OCI-LY3 (cell line): ENCODE data around the gene ITGA6.
"Not testable (repeated sequence)": the region's sequence is repeated elsewhere in the genome, so short reads cannot be mapped to it uniquely, and the experiment has no call there.

Experiments used
- H2AFZ ChIP-seq: fragments of 200-600, 300-600 bp; shearing (Covaris generic); 2 replicates; pipeline ENCODE4 v1.6.0; 2014; ENCODE audit warnings: antibody characterized with exemption, low read depth, low read length
- H3K27ac ChIP-seq: fragments of 200-600, 300-600 bp; sonication (generic); 2 replicates; pipeline ENCODE4 v1.5.1; 2014; ENCODE audit warnings: mild to moderate bottlenecking, low read length, moderate library complexity, mixed read lengths
- H3K27me3 ChIP-seq: fragments of 200-600, 300-600 bp; sonication (generic); 2 replicates; pipeline ENCODE4 v1.6.1; 2014; ENCODE audit warnings: low read depth, low read length, mixed read lengths
- H3K36me3 ChIP-seq: fragments of 200-600, 300-600 bp; sonication (generic); replicated peaks from 2 replicates; pipeline ENCODE3; 2014; ENCODE audit warnings: low read depth, low read length, mixed read lengths
- H3K4me1 ChIP-seq: fragments of 300-600, 200-600 bp; sonication (generic); 2 replicates; pipeline ENCODE4 v1.6.1; 2014; ENCODE audit warnings: low read length, mixed read lengths
- H3K4me2 ChIP-seq: fragments of 200-600, 300-600 bp; sonication (generic); 2 replicates; pipeline ENCODE4 v1.6.1; 2014; ENCODE audit warnings: low read length, mixed read lengths
- H3K4me3 ChIP-seq: fragments of 300-600, 200-600 bp; sonication (generic); 2 replicates; pipeline ENCODE4 v1.5.1; 2014; ENCODE audit warnings: antibody characterized with exemption, mild to moderate bottlenecking, low read length, moderate library complexity
- H3K79me2 ChIP-seq: fragments of 300-600, 200-600 bp; shearing (Covaris generic); 2 replicates; pipeline ENCODE4 v1.6.1; 2014; ENCODE audit warnings: mild to moderate bottlenecking, low read length, mixed read lengths
- H3K9ac ChIP-seq: fragments of 300-600, 200-600 bp; shearing (Covaris generic); 2 replicates; pipeline ENCODE4 v1.6.0; 2014; ENCODE audit warnings: mild to moderate bottlenecking, low read length, moderate library complexity
- H3K9me3 ChIP-seq: fragments of 200-600, 300-600 bp; shearing (Covaris generic); 2 replicates; pipeline ENCODE4 v1.6.1; 2014; ENCODE audit warnings: low read length, mixed read lengths; ENCODE audit not compliant: insufficient read depth
- H4K20me1 ChIP-seq: fragments of 200-600, 300-600 bp; sonication (generic); 2 replicates; pipeline ENCODE4 v1.6.1; 2016; ENCODE audit warnings: low read length, mixed read lengths; ENCODE audit not compliant: insufficient read depth
- CTCF ChIP-seq: fragments of 200-600, 300-600 bp; sonication (generic); IDR thresholded peaks from 2 replicates; pipeline ENCODE4 v1.5.1; 2014; ENCODE audit warnings: antibody characterized with exemption, low read length, low read depth
- EZH2phosphoT487 ChIP-seq: fragments of 200-600 bp; shearing (Covaris generic); IDR thresholded peaks from 2 replicates; pipeline ENCODE4 v1.6.1; 2018; ENCODE audit warnings: antibody characterized with exemption, mixed run types, low read depth

The ITGA6 gene

GRCh38 chr2:172539767-172540166 lies 112.4 kb downstream of the ITGA6 start:
- H4K20me1 ChIP-seq: no peaks in the 10 kb centered on the region
- no peak overlapping the region for H3K9ac ChIP-seq
- no peak overlapping the region for H2AFZ ChIP-seq
- no peak overlapping the region for H3K27ac ChIP-seq
- H3K4me1 ChIP-seq: no peaks in the 10 kb centered on the region
- H3K36me3 ChIP-seq: no peaks in the 10 kb centered on the region
- H3K4me2 ChIP-seq: no peak overlapping the region
- H3K79me2 ChIP-seq: no peaks in the 10 kb centered on the region
- TF ChIP-seq EZH2phosphoT487: no peak
- TF ChIP-seq CTCF: no peak
- H3K27me3 ChIP-seq: no peaks in the 10 kb centered on the region
- H3K4me3 ChIP-seq: no peak overlapping the region
- peaks cover 3% of the 10 kb centered on the region; the same call in 1 of the 2 replicates for H3K9me3 ChIP-seq

DNA sequence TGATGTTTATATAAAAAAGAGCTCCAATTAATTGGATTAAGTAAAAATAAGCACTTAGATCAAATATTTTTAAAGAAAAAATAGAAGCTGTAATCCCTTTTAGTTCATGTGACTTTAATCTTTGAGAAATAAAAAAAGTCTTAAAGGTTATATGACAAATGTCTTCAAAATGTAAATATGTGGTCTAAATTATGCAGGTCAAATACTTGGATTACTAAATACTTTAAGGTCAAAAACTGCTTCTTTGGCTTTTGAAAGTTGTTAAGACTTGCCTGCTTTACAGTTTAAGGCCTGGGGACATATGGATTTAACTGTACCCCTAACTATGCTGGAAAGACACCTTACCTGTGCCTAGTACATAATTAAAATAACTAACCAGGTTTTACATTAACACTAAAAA lies 113.0 kb downstream of the ITGA6 start:
- Histone ChIP-seq H3K79me2 (no peaks in the 10 kb centered on the region), H3K27ac (no peak overlapping the region), H3K4me2 (no peak overlapping the region), H3K4me1 (no peaks in the 10 kb centered on the region), H3K9me3 (peaks cover 3% of the 10 kb centered on the region; the same call in 1 of the 2 replicates), H3K36me3 (no peaks in the 10 kb centered on the region), H3K4me3 (no peak overlapping the region), H3K27me3 (no peaks in the 10 kb centered on the region), H3K9ac (no peak overlapping the region), H2AFZ (no peak overlapping the region), H4K20me1 (no peaks in the 10 kb centered on the region)
- no peak for TF ChIP-seq EZH2phosphoT487
- no peak for TF ChIP-seq CTCF

- H3K9ac ChIP-seq: no peak overlapping the region
- H3K36me3 ChIP-seq: peaks cover 10% of the 10 kb centered on the region
- no peaks in the 10 kb centered on the region for H3K79me2 ChIP-seq
- TF ChIP-seq EZH2phosphoT487: no peak
- TF ChIP-seq CTCF: no peak
- H4K20me1 ChIP-seq: no peaks in the 10 kb centered on the region
- no peaks in the 10 kb centered on the region for H3K27me3 ChIP-seq
- no peak overlapping the region for H3K27ac ChIP-seq
- H3K4me2 ChIP-seq: no peak overlapping the region
- no peaks in the 10 kb centered on the region for H3K4me1 ChIP-seq
- H3K9me3 ChIP-seq: peaks cover 14% of the 10 kb centered on the region
- no peak overlapping the region for H3K4me3 ChIP-seq
- no peak overlapping the region for H2AFZ ChIP-seq
These were observed 118.2 kb downstream of the ITGA6 start for GRCh38 chr2:172545408-172546075.

GRCh38 chr2:172549131-172549530 lies 121.7 kb downstream of the ITGA6 start:
- Histone ChIP-seq H3K27ac (no peak overlapping the region), H4K20me1 (no peaks in the 10 kb centered on the region), H3K27me3 (no peaks in the 10 kb centered on the region), H3K9me3 (peaks cover 14% of the 10 kb centered on the region), H3K9ac (no peak overlapping the region), H3K4me1 (no peaks in the 10 kb centered on the region), H3K4me2 (no peak overlapping the region), H3K36me3 (peaks cover 15% of the 10 kb centered on the region), H2AFZ (no peak overlapping the region), H3K79me2 (no peaks in the 10 kb centered on the region), H3K4me3 (no peak overlapping the region)
- TF ChIP-seq EZH2phosphoT487: no peak
- no peak for TF ChIP-seq CTCF

DNA sequence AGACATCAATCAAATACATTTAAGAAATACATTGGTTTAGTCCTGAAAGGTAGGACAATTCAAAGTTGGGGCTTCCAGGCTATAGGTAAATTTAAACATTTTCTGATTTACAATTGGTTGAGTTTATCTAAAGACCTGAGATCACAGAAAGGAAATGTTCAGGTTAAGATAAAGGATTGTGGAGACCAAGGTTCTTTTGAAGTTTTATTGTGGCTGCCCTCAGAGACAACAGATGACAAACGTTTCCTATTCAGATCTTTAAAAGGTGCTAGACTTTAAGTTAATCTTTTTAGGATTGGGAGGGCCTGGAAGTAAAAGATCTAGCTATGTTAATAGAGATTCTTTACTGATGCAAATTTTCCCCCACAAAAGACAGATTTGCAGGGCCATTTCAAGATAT lies 122.4 kb downstream of the ITGA6 start:
- not testable (repeated sequence) for H2AFZ ChIP-seq, H3K27ac ChIP-seq, H3K27me3 ChIP-seq, H3K4me1 ChIP-seq, H3K4me3 ChIP-seq, H3K79me2 ChIP-seq, H3K4me2 ChIP-seq, H3K9ac ChIP-seq, H4K20me1 ChIP-seq
- peaks cover 18% of the 10 kb centered on the region for H3K36me3 ChIP-seq
- H3K9me3 ChIP-seq: peaks cover 14% of the 10 kb centered on the region
